OCI-LY7 (cell line): ENCODE data around the gene MAN1A1. TPM values are rescaled to one million over a fixed set of nuclear protein-coding genes. Genes with fewer than 3 reads are reported as not detected.

ENCODE experiments used
- BruUV-seq: library from RNA; stranded (reverse); fragments of 400-500 nt; replicated peaks from 2 replicates; lab custom pipeline; 2021; lab: Mats Ljungman, UMichigan
- CTCF ChIA-PET: fragments of 300-600 bp; sonication (Branson Sonifier 250); formaldehyde crosslinking; loops from one replicate; lab custom pipeline; 2022; ENCODE audit warnings: antibody characterized with exemption; ENCODE audit not compliant: unreplicated experiment; lab: Charles Lee
- POLR2A ChIA-PET: fragments of 300-600 bp; sonication (Branson Sonifier 250); formaldehyde crosslinking; loops from one replicate; lab custom pipeline; 2022; ENCODE audit warnings: antibody characterized with exemption; lab: Charles Lee
- DNase-seq: peaks from one replicate; pipeline ENCODE4 v3.0.0-alpha.2; 2015; ENCODE audit warnings: low spot score
- H2AFZ ChIP-seq: fragments of 200-600 bp; sonication (generic), shearing (Covaris generic); 2 replicates; pipeline ENCODE4 v1.6.1; 2014; ENCODE audit warnings: mild to moderate bottlenecking, antibody characterized with exemption, low read length, moderate library complexity
- H3K27ac ChIP-seq: fragments of 200-600 bp; sonication (generic); 2 replicates; pipeline ENCODE4 v1.5.1; 2014; ENCODE audit warnings: mixed run types, low read depth, mild to moderate bottlenecking, moderate library complexity, low read length, inconsistent platforms; ENCODE audit not compliant: poor library complexity, severe bottlenecking
- H3K36me3 ChIP-seq: fragments of 200-600 bp; sonication (generic); 2 replicates; pipeline ENCODE4 v1.6.1; 2014; ENCODE audit warnings: mild to moderate bottlenecking, antibody characterized with exemption, low read length, moderate library complexity, mixed read lengths; ENCODE audit not compliant: insufficient read depth
- H3K4me1 ChIP-seq: fragments of 200-600 bp; sonication (generic); 2 replicates; pipeline ENCODE4 v1.5.1; 2014; ENCODE audit warnings: mild to moderate bottlenecking, low read length; ENCODE audit not compliant: insufficient read depth, poor library complexity, severe bottlenecking
- H3K4me2 ChIP-seq: fragments of 200-600 bp; sonication (generic); 2 replicates; pipeline ENCODE4 v1.6.1; 2014; ENCODE audit warnings: mild to moderate bottlenecking, low read length
- H3K4me3 ChIP-seq: fragments of 200-600 bp; sonication (generic); 2 replicates; pipeline ENCODE4 v1.5.1; 2014; ENCODE audit warnings: mild to moderate bottlenecking, low read depth, low read length; ENCODE audit not compliant: poor library complexity, severe bottlenecking
- H3K79me2 ChIP-seq: fragments of 200-600 bp; sonication (generic); 2 replicates; pipeline ENCODE4 v1.6.1; 2016; ENCODE audit warnings: low read depth, mild to moderate bottlenecking, low read length, moderate library complexity, mixed read lengths; ENCODE audit not compliant: insufficient read depth
- H3K9me2 ChIP-seq: fragments of 200-600 bp; sonication (generic); 2 replicates; pipeline ENCODE4 v1.6.1; 2016; ENCODE audit warnings: mild to moderate bottlenecking, low read length, mixed read lengths; ENCODE audit not compliant: insufficient read depth
- H3K9me3 ChIP-seq: fragments of 200-600 bp; sonication (generic); 2 replicates; pipeline ENCODE4 v1.6.1; 2014; ENCODE audit warnings: mild to moderate bottlenecking, mixed run types, low read length, mixed read lengths
- H4K20me1 ChIP-seq: fragments of 200-600 bp; sonication (generic); 2 replicates; pipeline ENCODE4 v1.6.1; 2014; ENCODE audit warnings: mild to moderate bottlenecking, antibody characterized with exemption, low read length, moderate library complexity, mixed read lengths; ENCODE audit not compliant: insufficient read depth
- CTCF ChIP-seq: fragments of 200-600 bp; sonication (generic); conservative IDR thresholded peaks from 2 replicates; pipeline ENCODE4 v1.5.1; 2014; ENCODE audit warnings: mild to moderate bottlenecking, antibody characterized with exemption, low read length, moderate library complexity, mixed read lengths
- EZH2phosphoT487 ChIP-seq: fragments of 200-600 bp; sonication (generic); IDR thresholded peaks from 2 replicates; pipeline ENCODE4 v1.6.1; 2018; ENCODE audit warnings: low read depth, borderline replicate concordance, mild to moderate bottlenecking, mixed run types, antibody characterized with exemption, low read length, moderate library complexity, mixed read lengths
- intact Hi-C: fragments of 100-400 bp; cut with micrococcal nuclease; formaldehyde crosslinking; loops from one replicate; pipeline ENCODE4 v1.10.0; 2022; ENCODE audit not compliant: unreplicated experiment
- total RNA-seq, 2 experiments: library from RNA; depleted of rRNA in 1 of 2; stranded (reverse); fragments of >200 nt in 1 of 2; shearing (Covaris generic) in 1 of 2; gene quantifications; 2 replicates each; pipeline ENCODE4 v1.2.3, GENCODE V29; 2014 to 2022

Gene MAN1A1
- total RNA-seq, 2 experiments from 2014 or later, result 72.4 to 74.3 TPM

GRCh38 chr6:119308991-119309657 lies 40.4 kb downstream of the MAN1A1 start:
- Histone ChIP-seq H3K4me3 (no peak overlapping the region), H3K9me2 (no peaks in the 10 kb centered on the region), H3K79me2 (peaks cover 100% of the 10 kb centered on the region), H3K4me2 (no peak overlapping the region), H3K36me3 (peaks cover 100% of the 10 kb centered on the region), H3K27ac (no peak overlapping the region), H4K20me1 (peaks cover 55% of the 10 kb centered on the region), H3K4me1 (peaks cover 14% of the 10 kb centered on the region), H2AFZ (no peak overlapping the region), H3K9me3 (no peaks in the 10 kb centered on the region)
- ChIA-PET POLR2A (interaction anchor here (0.5 to 1.4 kb wide), 5 partner anchors 9 to 96 kb away, joined by 3 to 9 read pairs (median 3); no protein-coding TSS in a partner anchor), CTCF (no interaction called here)
- intact Hi-C loops, result no loop called here
- TF ChIP-seq CTCF (no peak), EZH2phosphoT487 (no peak)
- BruUV-seq, result no TSS peak
- no peak for DNase-seq

DNA sequence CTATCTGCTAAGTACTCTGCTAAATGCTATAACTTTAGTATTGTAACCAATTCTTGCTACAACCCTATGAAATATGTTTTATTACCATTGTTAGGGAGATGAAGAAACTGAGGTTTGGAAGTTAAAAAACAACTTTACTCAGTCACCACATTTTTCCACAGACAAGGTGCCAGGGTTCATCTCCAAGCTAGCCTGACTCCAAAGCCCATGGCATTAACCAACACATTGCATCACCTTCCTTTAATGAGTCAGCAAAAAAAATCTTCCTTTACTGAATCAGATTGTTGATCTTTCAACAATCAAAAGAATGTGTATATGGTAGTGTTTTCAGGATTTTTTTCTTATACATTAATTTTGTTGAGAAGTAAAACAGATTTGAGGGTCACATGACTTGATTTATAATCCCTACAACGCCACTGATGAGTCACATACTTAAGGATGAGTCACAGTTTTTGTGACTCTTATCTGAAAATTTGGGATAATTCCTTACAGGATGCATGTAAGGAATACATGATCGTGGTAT lies 41.5 kb downstream of the MAN1A1 start:
- no peak overlapping the region for H3K4me2 ChIP-seq
- DNase-seq, result no peak
- BruUV-seq, result no TSS peak
- TF ChIP-seq EZH2phosphoT487, result no peak
- no peak for TF ChIP-seq CTCF
- no peaks in the 10 kb centered on the region for H3K9me2 ChIP-seq
- peaks cover 100% of the 10 kb centered on the region for H3K79me2 ChIP-seq
- no peak overlapping the region for H2AFZ ChIP-seq
- H3K36me3 ChIP-seq, result peaks cover 100% of the 10 kb centered on the region
- peaks cover 4% of the 10 kb centered on the region for H3K4me1 ChIP-seq
- peaks cover 45% of the 10 kb centered on the region for H4K20me1 ChIP-seq
- intact Hi-C loops, result no loop called here
- H3K27ac ChIP-seq, result no peak overlapping the region
- ChIA-PET CTCF (no interaction called here), POLR2A (interaction anchor here (1.2 to 1.4 kb wide), 2 partner anchors 8 to 20 kb away, joined by 3 to 9 read pairs; no protein-coding TSS in a partner anchor)
- no peak overlapping the region for H3K4me3 ChIP-seq
- H3K9me3 ChIP-seq, result no peaks in the 10 kb centered on the region

GRCh38 chr6:119307056-119307455 lies 42.5 kb downstream of the MAN1A1 start:
- no peak overlapping the region for H3K4me3 ChIP-seq
- peaks cover 100% of the 10 kb centered on the region for H3K79me2 ChIP-seq
- no TSS peak for BruUV-seq
- POLR2A ChIA-PET, result interaction anchor here (0.7 to 1.3 kb wide), 2 partner anchors 10 to 28 kb away, joined by 3 to 6 read pairs; no protein-coding TSS in a partner anchor
- DNase-seq, result no peak
- no peak overlapping the region for H3K4me2 ChIP-seq
- no peak overlapping the region for H3K27ac ChIP-seq
- no peak for TF ChIP-seq CTCF
- TF ChIP-seq EZH2phosphoT487, result no peak
- CTCF ChIA-PET, result no interaction called here
- intact Hi-C loops, result no loop called here
- H3K9me2 ChIP-seq, result no peaks in the 10 kb centered on the region
- H2AFZ ChIP-seq, result no peak overlapping the region
- peaks cover 100% of the 10 kb centered on the region for H3K36me3 ChIP-seq
- H3K4me1 ChIP-seq, result no peaks in the 10 kb centered on the region
- H4K20me1 ChIP-seq, result peaks cover 36% of the 10 kb centered on the region
- H3K9me3 ChIP-seq, result no peaks in the 10 kb centered on the region
